ENCODE results near the gene UNC13C. TPM values are rescaled to one million over a fixed set of nuclear protein-coding genes. Genes with fewer than 3 reads are reported as not detected.

The UNC13C gene
- total RNA-seq, 1 donor from 2014 or later = 3.7 TPM

DNA sequence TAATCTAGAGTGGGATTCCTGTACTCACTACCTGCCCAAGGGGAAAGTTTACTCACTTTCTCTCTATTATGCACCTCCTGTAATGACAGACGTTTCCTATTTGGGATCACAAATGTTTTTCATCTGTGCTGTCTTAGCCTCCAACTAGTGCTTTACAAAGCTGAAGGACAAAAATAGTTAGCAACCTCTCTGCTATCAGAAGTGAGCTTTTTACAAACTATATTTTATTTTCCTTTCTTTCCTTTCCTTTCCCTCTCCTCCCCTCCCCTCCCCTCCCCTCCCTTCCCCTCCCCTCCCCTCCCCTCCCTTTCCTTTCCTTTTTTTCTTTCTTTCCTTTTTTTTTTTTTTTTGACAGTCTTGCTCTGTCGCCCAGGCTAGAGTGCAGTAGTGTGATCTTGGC is 130.8 kb downstream of the UNC13C start:
- H3K27ac Mint-ChIP-seq = no peak overlapping the region
- no peaks in the 10 kb centered on the region for H3K36me3 Mint-ChIP-seq
- H3K4me3 Mint-ChIP-seq = no peak overlapping the region
- H3K27me3 Mint-ChIP-seq = no peaks in the 10 kb centered on the region
- no peak for DNase-seq (ENCODE audit: extremely low spot score, unreplicated experiment)
- no peaks in the 10 kb centered on the region for H3K9me3 Mint-ChIP-seq
- no peaks in the 10 kb centered on the region for H3K4me1 Mint-ChIP-seq (ENCODE audit: unreplicated experiment)
- TF ChIP-seq, protein P1, sequence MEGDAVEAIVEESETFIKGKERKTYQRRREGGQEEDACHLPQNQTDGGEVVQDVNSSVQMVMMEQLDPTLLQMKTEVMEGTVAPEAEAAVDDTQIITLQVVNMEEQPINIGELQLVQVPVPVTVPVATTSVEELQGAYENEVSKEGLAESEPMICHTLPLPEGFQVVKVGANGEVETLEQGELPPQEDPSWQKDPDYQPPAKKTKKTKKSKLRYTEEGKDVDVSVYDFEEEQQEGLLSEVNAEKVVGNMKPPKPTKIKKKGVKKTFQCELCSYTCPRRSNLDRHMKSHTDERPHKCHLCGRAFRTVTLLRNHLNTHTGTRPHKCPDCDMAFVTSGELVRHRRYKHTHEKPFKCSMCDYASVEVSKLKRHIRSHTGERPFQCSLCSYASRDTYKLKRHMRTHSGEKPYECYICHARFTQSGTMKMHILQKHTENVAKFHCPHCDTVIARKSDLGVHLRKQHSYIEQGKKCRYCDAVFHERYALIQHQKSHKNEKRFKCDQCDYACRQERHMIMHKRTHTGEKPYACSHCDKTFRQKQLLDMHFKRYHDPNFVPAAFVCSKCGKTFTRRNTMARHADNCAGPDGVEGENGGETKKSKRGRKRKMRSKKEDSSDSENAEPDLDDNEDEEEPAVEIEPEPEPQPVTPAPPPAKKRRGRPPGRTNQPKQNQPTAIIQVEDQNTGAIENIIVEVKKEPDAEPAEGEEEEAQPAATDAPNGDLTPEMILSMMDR (conservative IDR thresholded peaks at IDR 0.05) = no peak

GRCh38 chr15:54119051-54119450 is 140.8 kb downstream of the UNC13C start:
- DNase-seq (ENCODE audit: extremely low spot score, unreplicated experiment) = no peak
- no peaks in the 10 kb centered on the region for H3K27me3 Mint-ChIP-seq

DNA sequence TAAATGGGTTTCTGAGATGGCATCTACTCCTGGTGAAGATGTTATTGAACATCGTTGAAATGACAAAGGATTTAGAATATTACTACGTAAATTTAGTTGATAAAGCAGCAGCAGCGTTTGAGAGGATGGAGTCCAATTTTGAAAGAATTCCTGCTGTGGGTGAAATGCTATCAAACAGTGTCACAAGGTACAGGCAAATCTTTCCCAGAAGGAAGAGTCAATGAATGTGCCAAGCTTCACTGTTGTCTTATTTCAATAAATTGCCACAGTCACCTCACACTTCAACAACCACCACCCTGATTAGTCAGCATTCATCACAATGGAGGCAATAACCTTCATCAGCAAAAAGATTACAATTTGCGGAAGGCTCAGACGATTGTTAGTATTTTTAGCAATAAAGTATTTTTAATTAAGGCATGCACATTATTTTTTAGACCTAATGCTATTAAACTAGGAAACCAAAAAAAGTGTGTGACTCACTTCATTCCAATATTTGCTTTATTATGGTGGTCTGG is 142.8 kb downstream of the UNC13C start:
- Mint-ChIP-seq H3K36me3 (no peaks in the 10 kb centered on the region), H3K9me3 (peaks cover 4% of the 10 kb centered on the region), H3K27me3 (no peaks in the 10 kb centered on the region), H3K27ac (no peak overlapping the region), H3K4me3 (no peak overlapping the region), H3K4me1 (ENCODE audit: unreplicated experiment) (no peaks in the 10 kb centered on the region)
- TF ChIP-seq, protein P1 (conservative IDR thresholded peaks at IDR 0.05) = no peak
- DNase-seq (ENCODE audit: extremely low spot score, unreplicated experiment) = no peak

More at GRCh38 chr15:54119051-54119450, 140.8 kb downstream of the UNC13C start:
- no peaks in the 10 kb centered on the region for H3K36me3 Mint-ChIP-seq
- peaks cover 4% of the 10 kb centered on the region for H3K9me3 Mint-ChIP-seq
- no peak overlapping the region for H3K4me3 Mint-ChIP-seq
- TF ChIP-seq, protein P1 (conservative IDR thresholded peaks at IDR 0.05) = no peak
- H3K4me1 Mint-ChIP-seq (ENCODE audit: unreplicated experiment) = no peaks in the 10 kb centered on the region
- H3K27ac Mint-ChIP-seq = no peak overlapping the region

DNA sequence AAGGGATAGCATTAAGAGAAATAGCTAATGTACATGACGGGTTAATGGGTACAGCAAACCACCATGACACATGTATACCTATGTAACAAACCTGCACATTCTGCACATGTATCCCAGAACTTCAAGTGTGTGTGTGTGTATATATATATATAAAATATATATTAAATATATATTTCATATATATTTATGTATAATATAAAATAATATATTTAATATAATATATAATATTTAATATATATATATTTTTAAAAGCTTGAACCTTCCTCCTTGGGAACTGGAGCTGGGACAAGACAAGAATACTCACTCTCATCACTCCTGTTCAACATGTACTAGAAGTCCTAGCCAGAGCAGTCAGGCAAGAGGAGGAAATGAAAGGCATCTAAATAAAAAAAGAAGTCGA is 149.3 kb downstream of the UNC13C start:
- Mint-ChIP-seq H3K4me1 (ENCODE audit: unreplicated experiment) (no peaks in the 10 kb centered on the region), H3K9me3 (no peaks in the 10 kb centered on the region), H3K4me3 (no peak overlapping the region), H3K27ac (no peak overlapping the region), H3K36me3 (no peaks in the 10 kb centered on the region), H3K27me3 (no peaks in the 10 kb centered on the region)
- TF ChIP-seq, protein P1 (conservative IDR thresholded peaks at IDR 0.05) = no peak
- DNase-seq (ENCODE audit: extremely low spot score, unreplicated experiment) = no peak

DNA sequence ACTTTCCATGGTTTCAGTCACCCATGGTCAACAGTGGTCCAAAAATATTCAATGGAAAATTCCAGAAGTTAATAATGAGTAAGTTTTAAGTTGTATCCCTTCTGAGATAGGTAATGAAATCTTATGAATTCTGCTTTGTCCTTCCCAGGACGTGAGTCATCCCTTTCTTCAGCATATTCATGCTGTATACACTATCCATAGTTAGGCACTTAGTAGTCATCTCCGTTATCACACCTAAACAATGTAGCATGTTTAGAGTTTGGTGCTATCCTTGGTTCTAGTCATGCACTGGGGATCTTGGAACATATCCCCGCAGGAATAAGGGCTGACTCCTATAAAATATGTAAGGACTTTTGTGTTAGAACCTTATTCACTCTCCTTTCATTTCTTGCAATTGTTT is 153.2 kb downstream of the UNC13C start:
- H3K9me3 Mint-ChIP-seq = no peaks in the 10 kb centered on the region
- no peak overlapping the region for H3K27ac Mint-ChIP-seq
- no peaks in the 10 kb centered on the region for H3K4me1 Mint-ChIP-seq (ENCODE audit: unreplicated experiment)
- no peak for DNase-seq (ENCODE audit: extremely low spot score, unreplicated experiment)
- TF ChIP-seq, protein P1 (conservative IDR thresholded peaks at IDR 0.05) = no peak
- H3K27me3 Mint-ChIP-seq = no peaks in the 10 kb centered on the region
- H3K4me3 Mint-ChIP-seq = no peak overlapping the region
- H3K36me3 Mint-ChIP-seq = no peaks in the 10 kb centered on the region

DNA sequence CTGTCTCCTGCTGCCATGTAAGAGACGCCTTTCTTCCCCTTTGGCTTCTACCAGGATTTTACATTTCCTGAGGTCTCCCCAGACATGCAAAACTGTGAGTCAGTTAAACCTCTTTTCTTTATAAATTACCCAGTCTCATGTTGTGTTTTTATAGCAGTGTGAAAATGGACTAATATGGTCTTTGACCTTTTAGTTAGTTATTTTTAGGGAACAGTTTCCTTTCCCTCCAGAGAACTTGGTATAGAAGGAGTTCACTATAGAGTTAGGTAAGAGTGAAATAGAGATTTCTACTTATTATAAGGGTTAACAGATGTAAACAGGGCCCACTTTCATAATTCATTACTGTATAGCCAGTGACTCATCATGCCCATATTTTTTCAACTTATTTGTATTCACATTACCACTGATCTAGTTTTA is 170.9 kb downstream of the UNC13C start:
- Mint-ChIP-seq H3K9me3 (no peaks in the 10 kb centered on the region), H3K27me3 (no peaks in the 10 kb centered on the region), H3K4me1 (ENCODE audit: unreplicated experiment) (no peaks in the 10 kb centered on the region), H3K36me3 (no peaks in the 10 kb centered on the region), H3K4me3 (no peak overlapping the region), H3K27ac (no peak overlapping the region)
- no peak for DNase-seq (ENCODE audit: extremely low spot score, unreplicated experiment)
- TF ChIP-seq, protein P1 (conservative IDR thresholded peaks at IDR 0.05) = no peak
